Measurements from ENCODE around the gene TOM1L1.

Gene TOM1L1

DNA sequence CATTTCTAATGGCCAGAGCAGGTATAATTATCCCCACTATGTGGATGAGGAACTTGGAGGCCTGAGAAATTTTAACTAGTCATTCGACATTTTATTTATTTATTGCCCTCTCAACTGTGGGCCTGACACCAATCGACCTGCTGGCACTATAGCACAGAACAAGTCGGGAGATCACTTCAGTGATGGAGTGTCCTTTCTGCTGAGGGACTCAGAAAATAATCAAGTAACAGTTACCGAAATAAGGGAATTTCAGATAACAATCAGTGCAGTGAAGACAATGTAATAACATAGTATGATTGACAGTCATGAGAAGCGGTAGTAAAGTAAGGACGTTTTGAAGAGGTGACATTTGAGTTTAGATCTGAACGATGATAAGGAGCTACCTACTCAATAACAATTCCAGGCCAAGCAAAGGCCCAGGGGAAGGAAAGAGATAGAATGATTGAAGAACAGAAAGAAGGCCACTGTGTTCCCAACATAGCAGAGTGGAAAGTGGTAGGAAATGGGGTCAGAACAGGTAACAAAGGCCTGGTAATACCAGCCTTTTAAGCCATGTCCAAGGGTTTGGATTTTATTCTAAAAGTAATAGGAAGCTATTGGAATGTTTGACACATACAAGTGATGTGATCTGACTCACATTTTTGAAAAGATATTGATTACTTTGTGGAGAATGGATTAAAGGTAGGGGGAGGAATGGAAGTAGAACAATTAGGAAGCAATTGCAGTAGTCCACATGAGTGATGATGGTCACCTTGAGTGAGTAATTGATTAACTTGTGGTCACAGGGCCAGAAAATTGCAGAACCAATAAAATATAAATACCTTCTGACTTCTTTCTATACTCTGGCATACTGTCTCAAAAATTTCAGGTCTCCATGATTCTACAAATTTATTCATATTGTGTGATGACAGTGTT lies 69.3 kb downstream of the TOM1L1 start:
- no peaks in the 10 kb centered on the region for H3F3A ChIP-seq (ENCODE audit: insufficient read depth)
- TF ChIP-seq EZH2phosphoT487 (conservative IDR thresholded peaks at IDR 0.05; ENCODE audit: low read length) (no peak), CTCF (IDR thresholded peaks at IDR 0.05; ENCODE audit: insufficient read depth, low read length, poor library complexity, severe bottlenecking) (no peak)
- H3K9me2 ChIP-seq (replicated peaks; ENCODE audit: insufficient read depth, low read length) = no peaks in the 10 kb centered on the region
- H3K27me3 ChIP-seq (ENCODE audit: low read length) = no peaks in the 10 kb centered on the region
- peak overlapping the region; percentile 86 for H3K9ac ChIP-seq (ENCODE audit: low read length)
- H3K36me3 ChIP-seq (ENCODE audit: low read length) = peaks cover 4% of the 10 kb centered on the region; the same call in 1 of the 2 replicates
- peak overlapping the region; percentile 81 for H2AFZ ChIP-seq (ENCODE audit: low read depth, low read length, severe bottlenecking)
- H3K4me3 ChIP-seq (ENCODE audit: insufficient read depth, low read length, poor library complexity, severe bottlenecking) = peak overlapping the region; percentile 92
- H4K20me1 ChIP-seq (ENCODE audit: low read depth, low read length) = no peaks in the 10 kb centered on the region
- no peak overlapping the region for H3K27ac ChIP-seq (ENCODE audit: low read depth, low read length)
- H3K4me2 ChIP-seq (ENCODE audit: low read depth, low read length, poor library complexity, severe bottlenecking) = peak overlapping the region; percentile 70
- no peaks in the 10 kb centered on the region for H3K9me3 ChIP-seq (ENCODE audit: insufficient read depth, low read length)
- H3K79me2 ChIP-seq (ENCODE audit: insufficient read depth, low read length) = peaks cover 37% of the 10 kb centered on the region

- peaks cover 32% of the 10 kb centered on the region for H3K79me2 ChIP-seq (ENCODE audit: insufficient read depth, low read length)
- H3K36me3 ChIP-seq (ENCODE audit: low read length) = no peaks in the 10 kb centered on the region
- H3F3A ChIP-seq (ENCODE audit: insufficient read depth) = no peaks in the 10 kb centered on the region
- no peak overlapping the region for H3K4me2 ChIP-seq (ENCODE audit: low read depth, low read length, poor library complexity, severe bottlenecking)
- H3K9me3 ChIP-seq (ENCODE audit: insufficient read depth, low read length) = no peaks in the 10 kb centered on the region
- no peak overlapping the region for H3K4me3 ChIP-seq (ENCODE audit: insufficient read depth, low read length, poor library complexity, severe bottlenecking)
- no peak overlapping the region for H2AFZ ChIP-seq (ENCODE audit: low read depth, low read length, severe bottlenecking)
- H3K9me2 ChIP-seq (replicated peaks; ENCODE audit: insufficient read depth, low read length) = no peaks in the 10 kb centered on the region
- H3K27me3 ChIP-seq (ENCODE audit: low read length) = no peaks in the 10 kb centered on the region
- H3K27ac ChIP-seq (ENCODE audit: low read depth, low read length) = no peak overlapping the region
- no peak overlapping the region for H3K9ac ChIP-seq (ENCODE audit: low read length)
- no peak for TF ChIP-seq EZH2phosphoT487 (conservative IDR thresholded peaks at IDR 0.05; ENCODE audit: low read length)
- TF ChIP-seq CTCF (IDR thresholded peaks at IDR 0.05; ENCODE audit: insufficient read depth, low read length, poor library complexity, severe bottlenecking) = no peak
- H4K20me1 ChIP-seq (ENCODE audit: low read depth, low read length) = no peaks in the 10 kb centered on the region
These were observed 70.5 kb downstream of the TOM1L1 start for GRCh38 chr17:54971147-54971546.

DNA sequence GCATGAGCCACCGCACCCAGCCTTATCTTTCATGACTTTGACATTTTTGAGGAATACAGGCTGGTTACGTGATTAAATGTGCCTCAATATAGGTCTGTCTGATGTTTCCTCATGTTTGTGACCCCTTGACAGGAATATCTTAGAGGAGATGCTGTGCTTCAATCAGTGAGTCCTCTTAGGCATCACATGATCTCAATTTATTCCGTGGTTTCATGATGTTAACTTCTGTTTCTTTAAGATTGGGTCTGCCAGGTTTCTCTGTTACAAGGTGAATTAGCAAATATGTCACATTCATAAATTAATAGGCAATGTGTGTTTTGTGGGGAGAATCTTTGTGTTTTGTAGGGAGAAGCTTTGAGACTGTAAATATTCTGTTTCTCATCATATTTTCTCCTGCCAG lies 71.2 kb downstream of the TOM1L1 start:
- Histone ChIP-seq H2AFZ (ENCODE audit: low read depth, low read length, severe bottlenecking) (no peak overlapping the region), H3K27ac (ENCODE audit: low read depth, low read length) (no peak overlapping the region), H3K9me3 (ENCODE audit: insufficient read depth, low read length) (no peaks in the 10 kb centered on the region), H3K4me2 (ENCODE audit: low read depth, low read length, poor library complexity, severe bottlenecking) (no peak overlapping the region), H3K79me2 (ENCODE audit: insufficient read depth, low read length) (peaks cover 27% of the 10 kb centered on the region), H3K27me3 (ENCODE audit: low read length) (no peaks in the 10 kb centered on the region), H3F3A (ENCODE audit: insufficient read depth) (no peaks in the 10 kb centered on the region), H3K36me3 (ENCODE audit: low read length) (no peaks in the 10 kb centered on the region), H3K9me2 (replicated peaks; ENCODE audit: insufficient read depth, low read length) (no peaks in the 10 kb centered on the region), H3K4me3 (ENCODE audit: insufficient read depth, low read length, poor library complexity, severe bottlenecking) (no peak overlapping the region), H4K20me1 (ENCODE audit: low read depth, low read length) (no peaks in the 10 kb centered on the region), H3K9ac (ENCODE audit: low read length) (no peak overlapping the region)
- no peak for TF ChIP-seq EZH2phosphoT487 (conservative IDR thresholded peaks at IDR 0.05; ENCODE audit: low read length)
- no peak for TF ChIP-seq CTCF (IDR thresholded peaks at IDR 0.05; ENCODE audit: insufficient read depth, low read length, poor library complexity, severe bottlenecking)
